Activated CD4-positive, alpha-beta T cell treated with anti-CD3 and anti-CD28 coated beads, Interleukin-2, amount 50 U/mL, for 24 hours (primary cell): ENCODE measurements around the gene KATNB1.
"Not testable (repeated sequence)": the region's sequence is repeated elsewhere in the genome, so short reads cannot be mapped to it uniquely, and the experiment has no call there.

ENCODE experiments used
- DNase-seq, 2 donors: peaks; one replicate each; pipeline ENCODE4 v3.0.0-alpha.2; 2020; ENCODE audit warnings: low read depth in 1 of 2, low spot score in 1 of 2

The KATNB1 gene

DNA sequence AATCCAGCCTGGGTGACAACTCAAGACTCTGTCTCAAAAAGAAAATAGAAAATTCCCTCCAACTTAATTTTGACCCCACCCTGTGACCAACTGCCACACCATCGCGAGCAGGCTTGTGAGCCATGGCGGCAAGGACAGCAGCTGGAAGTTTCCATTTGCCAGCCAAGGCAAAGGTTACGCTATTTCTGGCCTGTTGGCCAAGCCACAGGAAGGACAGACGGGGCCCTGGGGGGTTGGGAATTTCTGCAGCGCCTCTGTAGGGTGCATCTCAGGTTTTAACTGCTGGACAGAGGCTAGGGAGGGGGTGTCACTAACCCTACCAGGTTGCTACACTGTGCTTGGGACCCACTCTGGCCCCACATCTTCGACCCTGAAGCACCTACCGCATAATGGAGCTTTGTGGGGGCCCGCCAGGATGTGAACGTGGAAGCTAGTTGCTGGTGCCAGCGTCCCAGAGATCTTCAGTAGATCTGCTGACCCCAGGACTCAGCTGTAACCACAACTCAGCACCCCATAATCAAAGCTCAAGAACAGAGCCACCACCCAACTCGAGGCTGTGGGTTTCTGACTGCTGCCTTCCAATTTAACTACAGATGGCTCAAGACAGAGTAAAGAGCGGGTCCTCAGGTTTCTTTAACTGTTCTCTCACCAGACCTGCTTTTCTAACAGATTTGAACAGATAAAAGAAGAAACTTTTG lies 55.8 kb downstream of the KATNB1 start:
- DNase-seq: no peak

DNA sequence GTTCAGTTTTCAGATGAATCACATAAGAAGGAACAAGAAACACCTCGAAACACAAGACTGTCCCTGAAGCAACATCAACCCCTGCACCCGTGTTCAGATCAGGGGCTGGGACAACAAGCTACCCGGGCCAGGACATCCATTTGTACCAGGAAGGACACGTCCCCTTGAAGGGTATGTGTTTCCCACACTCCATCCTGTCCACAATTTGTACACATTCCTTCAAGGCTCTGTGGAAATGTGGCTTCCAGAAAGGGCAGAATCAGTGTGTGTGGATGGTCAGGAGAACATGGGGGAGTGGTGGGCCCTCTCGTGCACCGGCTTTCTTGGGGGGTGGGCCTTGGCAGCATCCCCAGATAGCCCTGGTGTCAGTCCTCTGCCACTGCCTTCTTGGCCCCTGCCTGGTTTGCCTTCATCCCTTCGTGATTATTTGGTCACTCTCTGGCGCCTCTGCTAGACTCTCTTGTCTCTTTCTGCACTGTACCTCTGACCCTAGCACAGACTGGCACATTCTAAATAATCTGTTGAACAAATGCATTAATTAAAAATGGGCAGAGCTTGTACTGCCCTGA lies 56.4 kb downstream of the KATNB1 start:
- no peak for DNase-seq

DNA sequence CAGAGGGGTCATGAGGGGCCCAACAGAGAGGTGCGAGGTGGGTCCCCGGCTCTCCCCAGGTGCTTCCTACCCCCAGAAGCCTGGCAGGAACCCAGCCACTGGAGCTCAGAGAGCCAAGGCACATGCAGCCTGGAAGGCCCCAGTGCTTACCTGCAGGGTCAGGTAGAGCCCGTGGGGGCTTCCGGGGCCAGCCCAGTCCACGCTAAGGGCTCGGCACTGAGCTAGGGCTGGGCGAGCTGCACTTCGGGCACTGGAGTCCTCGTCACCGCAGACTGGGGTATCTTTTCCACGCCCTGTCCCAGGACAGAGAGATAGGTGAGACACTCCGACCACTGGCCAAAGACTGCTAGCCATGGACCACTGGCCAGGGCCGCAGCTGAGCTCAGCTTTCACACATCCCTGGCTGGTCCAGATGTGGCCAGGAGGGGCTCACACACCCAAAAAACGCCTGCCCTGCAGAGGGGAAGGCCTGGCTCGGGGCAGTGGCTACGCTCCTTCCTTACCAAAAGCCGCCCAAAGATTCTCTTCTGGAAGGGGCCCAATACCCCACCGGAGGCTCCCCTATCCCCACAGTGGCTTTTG lies 59.4 kb downstream of the KATNB1 start:
- no peak for DNase-seq

DNA sequence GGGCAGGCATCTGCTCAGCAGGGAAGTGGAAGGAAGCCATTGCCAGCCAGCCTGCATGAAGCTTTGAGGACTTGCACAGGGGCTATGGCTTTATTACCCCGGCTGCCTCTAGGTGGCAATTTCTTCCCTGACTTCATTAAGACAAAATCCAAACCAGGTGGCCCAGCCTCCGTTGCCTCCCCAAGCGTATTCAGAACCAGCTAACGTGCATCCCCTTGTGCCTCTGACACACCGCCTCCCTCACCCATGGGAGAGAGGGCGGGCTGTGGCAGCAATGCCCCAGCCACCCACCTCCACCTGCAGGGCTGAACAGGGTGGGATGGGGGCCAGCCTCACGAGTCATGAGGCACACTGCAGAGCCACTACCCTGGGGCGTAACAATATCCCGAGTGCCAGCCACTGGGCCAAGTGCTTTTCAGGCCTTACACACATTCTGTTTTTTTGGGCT lies 59.9 kb downstream of the KATNB1 start:
- no peak for DNase-seq

DNA sequence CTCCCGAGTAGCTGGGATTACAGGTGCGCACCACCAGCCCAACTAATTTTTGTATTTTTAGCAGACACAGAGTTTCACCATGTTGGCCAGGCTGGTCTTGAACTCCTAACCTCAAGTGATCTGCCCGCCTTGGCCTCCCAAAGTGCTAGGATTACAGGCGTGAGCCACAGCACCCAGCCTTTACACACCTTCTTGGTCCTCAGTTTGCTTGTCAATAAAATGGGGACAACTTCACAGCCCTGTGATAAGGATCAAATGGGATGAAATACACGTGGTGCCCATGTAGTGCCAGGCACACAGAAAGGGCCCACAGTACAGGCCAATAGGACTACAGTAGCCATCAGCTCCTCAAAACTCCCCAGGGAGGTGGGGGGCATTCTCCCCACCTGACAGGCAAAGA lies 60.4 kb downstream of the KATNB1 start:
- DNase-seq: not testable (repeated sequence)

DNA sequence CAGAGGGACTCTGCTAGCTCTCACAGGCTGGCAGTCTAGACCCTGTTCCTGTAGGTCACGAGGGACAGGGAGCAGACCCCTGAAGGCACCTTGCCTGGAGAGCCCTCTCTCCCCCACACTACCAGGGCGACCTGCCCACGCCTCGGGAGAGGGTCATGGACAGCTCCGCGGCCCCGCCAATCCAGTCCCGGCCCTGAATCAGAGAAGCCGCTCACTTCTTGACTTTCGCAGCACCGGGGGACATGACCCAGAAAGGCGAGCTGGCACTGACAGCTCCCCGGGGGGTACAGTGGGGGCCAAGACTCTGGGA lies 61.6 kb downstream of the KATNB1 start:
- no peak for DNase-seq

DNA sequence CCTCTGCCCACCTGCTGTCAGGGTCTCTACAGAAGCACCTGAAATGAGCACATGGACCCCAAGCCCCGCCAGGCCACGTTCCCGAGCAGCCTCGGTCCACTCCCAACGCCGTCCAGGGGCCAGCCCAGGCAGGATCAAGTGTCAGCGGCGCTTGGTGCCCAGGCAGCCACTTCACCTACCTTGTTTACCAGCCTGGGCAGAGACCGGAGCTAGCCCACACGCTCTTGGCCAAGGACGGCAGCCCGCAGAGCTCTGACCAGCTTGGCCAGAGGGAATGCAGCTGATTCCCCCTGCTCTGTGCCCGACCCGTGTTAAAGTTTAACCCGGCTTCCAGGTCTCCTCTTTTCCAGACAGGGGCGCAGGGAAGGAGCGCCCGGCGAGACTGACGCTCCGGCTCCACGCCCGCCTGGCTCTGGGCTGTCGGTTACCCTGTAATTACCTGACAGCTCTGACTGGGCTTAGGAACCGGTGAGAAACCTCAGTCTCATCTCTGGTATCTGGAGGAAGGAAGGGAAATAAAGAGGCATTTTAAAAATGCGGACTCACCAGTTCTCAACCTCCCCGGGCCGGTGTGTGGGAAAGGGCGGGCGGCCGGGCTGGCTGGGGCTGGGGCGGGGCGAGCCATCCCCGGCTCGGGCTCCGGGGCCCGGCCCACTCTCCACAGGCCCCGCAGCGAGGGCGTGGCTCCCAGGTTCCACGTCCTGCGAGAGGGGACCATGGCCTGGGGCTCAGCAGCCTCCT lies 62.1 kb downstream of the KATNB1 start:
- DNase-seq: no peak

DNA sequence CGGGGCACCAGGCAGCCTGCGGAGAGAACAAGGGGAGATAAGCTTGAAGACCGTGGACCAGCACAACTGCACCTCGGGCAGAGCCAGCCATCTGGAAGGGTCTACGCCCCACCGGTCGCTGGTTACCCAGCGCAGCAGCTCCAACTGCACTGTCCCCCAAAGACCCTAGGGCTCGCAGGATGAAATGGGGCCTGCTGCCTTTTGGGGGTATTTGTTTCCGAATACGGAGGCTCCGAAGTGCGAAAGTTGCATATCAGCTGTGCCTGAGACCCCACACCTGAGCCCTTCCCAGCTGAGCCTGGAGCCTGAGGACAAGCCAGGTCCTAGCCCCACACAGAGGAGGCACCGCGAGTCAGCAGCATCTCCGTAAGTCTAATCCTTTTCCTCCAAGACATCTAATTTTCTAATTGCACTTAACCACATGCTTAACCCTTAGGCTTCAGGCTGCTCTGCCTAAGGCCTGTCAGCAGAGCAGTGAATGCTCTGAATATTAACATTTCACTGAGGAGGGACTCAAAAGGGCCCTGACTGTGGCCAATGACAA lies 62.8 kb downstream of the KATNB1 start:
- DNase-seq: no peak

DNA sequence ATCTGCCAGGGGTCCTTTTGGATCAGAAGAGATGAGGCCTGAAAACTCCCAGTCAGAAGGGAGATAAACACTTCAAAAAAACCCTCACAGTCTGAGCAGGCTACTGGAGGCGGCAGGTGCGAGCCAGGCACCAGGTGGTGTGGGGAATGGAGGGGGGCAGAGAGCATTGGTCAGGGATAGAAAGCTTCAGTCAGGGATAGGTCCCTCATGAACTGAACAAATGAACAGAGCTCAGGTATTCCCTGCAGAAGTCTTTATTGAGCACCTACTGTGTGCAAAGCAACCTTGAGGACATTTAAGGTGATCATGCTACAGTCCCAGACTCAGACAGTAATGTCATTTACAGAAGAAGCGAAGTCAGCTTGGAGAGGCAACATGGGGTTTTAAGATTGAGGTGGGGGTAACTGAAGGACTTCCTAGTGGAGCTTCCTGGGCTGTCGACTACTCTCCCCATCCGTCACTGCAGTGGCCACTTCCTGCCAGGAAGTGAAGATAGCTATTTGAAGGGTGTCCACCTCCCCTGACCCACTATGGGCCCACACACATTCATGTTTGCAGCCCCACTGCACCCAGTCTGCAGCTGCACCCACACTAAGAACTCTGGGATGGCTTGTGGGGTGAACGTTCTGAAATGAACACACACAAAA lies 63.5 kb downstream of the KATNB1 start:
- no peak for DNase-seq

DNA sequence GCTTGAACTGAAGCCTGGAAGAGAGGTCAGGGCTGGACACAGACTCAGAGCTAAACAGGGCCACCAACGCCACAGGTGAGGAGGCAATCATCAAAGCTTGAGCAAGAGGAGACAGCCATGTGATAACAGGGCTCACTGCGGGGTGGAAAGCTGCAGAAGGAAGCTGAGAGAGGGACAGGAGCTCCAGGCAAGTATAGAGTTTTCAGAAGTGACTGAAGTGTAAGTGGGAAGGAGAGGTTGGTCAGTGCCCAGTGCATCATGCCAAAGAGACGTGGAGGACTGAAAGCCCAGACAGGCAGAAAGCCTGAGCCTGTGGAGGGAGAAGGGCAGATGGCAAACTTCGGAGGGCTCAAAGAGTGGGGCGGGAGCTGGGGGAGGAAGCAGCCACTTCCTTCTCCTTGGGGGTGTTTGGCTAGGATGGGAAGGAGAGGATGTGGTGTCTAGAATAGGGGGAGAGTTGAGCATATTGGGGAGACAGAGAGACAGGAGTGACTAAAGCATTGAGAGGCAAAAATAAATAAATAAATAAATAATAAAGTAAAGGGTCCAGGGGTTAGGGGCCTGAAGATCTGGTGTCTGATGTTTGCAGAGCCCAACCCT lies 64.1 kb downstream of the KATNB1 start:
- DNase-seq: no peak

DNA sequence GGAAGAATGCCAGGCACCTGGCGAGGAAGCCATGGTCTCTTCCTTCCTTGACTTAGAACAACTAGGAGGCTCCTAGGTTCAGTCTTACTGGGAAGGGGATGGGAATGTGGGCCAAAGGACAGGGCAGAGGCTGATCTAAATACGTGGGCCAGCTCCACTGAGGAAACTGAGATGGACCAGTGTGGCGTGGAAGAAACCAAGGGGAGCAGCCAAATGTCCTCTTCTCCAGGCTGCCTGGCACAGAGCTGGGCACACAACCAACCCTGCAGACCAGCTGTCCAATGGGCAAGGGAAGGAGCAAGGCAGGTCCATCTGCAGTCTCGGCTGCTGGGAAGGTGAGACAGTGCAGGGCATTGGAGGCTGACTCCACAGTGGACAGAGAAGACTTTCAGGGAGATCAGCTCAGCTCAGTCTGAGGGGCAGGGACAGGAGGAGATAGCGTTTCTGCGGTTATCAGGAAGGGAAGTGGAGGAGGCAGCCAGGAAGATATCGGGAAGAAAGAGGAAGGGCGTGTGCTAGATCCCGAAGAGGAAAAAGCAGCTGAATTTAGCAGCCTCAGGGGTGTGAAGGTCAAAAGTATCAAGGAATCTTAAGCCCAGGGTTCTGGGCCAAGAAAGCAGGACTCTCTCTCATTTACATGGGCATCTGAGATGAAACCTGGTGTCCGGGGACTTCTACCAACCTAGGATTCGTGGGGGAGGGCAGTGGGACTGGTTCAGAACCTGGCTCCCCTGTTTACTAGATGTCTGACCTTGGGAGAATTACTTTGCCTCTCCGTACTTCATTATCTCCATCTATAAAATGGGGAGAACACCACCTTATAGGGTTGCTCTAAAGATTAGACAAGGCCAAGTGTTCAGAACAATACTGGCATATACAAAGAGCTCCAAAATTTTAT lies 64.9 kb downstream of the KATNB1 start:
- DNase-seq: no peak

DNA sequence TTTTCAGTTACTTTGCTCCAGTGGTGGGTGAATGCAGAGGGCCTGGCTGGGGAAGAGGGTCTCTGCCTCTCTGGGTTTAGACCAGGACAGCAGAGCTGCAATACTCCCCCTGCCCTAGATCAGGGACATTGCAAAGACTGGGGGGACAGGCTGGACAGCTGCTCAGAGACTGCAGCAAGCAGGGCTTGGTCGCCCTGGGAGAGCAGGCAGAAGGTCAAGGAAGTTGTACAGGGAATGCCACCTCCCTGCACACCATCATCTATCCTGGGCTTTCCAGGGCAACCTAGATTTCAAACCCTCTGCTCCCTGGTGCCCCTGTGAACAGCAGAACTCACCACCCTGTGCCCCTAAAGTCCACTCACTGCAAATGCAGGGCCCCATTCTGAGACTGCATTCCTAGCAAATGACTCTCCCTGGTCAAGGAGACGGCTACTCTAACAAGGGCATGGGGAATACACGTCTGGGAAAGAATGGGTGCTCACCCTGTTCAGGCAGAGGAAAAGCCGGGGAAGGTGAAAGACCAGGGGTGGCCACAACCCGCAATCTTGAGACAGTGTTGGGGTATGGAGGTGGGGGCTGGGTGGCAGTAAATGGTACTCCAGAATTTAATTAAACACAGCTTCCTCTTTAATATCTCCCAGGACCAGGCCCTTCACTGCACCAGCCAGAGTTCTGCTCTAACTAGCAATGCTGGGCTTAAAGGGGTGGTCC lies 65.7 kb downstream of the KATNB1 start:
- no peak for DNase-seq

DNA sequence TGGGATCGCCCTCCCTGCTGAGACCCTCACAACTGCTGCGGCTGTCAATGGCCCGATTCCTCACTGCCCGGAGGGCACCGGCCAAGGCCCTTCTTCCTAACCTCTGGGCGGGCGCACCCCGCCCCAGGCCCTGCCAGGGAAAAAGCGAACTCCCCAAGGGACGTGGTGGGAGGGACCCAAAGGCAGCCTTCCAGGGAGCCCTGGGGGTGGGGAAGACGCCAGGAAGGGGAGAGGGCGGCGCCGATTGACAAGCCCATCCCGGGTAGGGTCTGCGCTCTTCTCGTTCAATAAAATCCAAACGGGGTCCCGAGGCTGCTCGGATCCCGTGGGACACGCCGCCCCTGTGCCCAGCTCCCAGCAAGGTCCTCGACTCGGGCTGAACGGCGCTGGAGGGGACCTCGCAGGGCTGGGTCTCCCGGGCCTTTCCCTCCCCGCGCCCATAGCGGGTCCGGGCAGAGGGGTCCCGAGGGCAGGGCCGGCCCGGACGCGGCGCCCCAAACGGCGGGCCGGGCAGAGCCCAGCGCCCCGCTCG lies 66.3 kb downstream of the KATNB1 start:
- no peak for DNase-seq

DNA sequence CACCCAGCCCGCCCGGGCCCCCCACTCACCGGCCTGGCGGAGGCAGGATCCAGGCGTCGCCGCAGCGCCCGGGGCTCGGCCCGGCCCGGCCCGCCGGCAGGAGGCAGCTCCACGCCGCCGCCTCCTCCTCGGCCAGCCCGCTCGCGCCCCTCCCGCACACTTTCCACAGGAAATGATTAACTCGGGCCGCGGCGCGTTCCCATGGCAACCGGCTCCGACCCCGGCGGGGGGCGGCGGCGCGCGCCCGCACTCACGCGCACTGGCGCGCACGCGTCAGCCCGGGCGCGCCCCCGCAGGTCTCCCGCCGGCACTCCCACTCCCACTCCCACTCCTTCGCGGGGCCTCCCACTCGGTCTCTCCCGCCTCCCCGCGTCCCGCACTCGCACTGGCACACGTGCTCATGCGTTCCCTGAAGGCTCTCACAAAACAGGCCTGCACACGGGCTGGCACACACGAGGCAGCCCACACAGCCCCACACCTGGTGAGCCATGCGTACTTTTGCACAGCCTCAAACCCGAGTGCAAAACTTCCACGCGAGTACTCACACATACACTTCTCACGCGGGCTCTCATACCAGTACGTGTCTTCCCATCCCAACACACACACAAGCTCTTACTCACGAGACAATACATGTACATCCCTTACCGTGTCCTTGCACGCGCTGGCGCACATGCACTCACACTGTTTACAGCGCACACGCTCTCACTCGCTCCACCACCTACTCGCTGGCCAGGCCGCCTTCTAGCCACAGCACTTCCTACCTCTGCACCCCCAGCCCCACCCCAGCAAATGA lies 67.0 kb downstream of the KATNB1 start, which contains the start of gene KIFC3:
Gene KIFC3, minus strand, starts transcription at position 151 of the 793 bp plus-strand sequence. CDS start 4,248 bp downstream, outside the sequence.
- peak; percentile 30 to 51 for DNase-seq

DNA sequence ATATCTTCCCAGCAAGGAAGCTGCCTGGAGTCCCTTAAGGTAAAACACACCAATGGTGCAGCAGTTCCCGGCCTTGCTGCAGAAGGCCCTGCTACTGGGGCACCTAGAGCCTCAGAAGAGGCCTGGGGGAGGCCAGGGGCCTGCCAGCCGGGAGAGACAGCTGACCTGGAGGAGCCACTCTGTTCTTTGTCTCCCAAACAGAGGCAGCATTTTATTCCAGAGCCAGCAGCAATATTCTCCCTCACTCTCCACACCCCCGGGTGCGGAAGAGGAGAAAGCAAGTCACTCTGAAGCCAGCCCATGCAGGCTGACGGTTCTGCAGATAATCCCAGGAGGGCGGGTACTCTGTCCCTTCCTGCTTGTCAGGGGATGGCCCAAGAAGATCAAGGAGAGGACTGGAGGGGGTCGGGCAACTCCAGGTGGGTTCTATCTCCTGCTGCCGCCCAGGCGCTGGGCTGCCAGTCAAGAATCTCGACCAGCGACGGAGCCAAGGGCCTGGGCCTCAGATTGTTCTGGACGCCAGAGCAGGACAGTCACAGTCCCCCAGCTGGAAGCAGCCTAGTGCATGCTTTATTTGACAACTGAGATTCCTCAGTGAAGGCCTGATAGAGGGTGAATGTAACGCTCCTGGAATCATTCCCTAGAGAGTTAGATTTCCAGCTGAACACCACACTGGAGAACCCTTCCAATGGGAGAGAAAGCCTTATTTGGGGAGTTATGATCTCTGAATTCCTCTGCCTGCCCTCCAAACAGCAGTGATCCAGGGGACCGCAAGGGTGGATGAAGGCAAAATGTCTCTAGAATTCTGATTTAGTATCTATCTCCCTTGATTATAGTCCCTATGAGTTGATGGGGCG lies 67.8 kb downstream of the KATNB1 start:
- DNase-seq: no peak

DNA sequence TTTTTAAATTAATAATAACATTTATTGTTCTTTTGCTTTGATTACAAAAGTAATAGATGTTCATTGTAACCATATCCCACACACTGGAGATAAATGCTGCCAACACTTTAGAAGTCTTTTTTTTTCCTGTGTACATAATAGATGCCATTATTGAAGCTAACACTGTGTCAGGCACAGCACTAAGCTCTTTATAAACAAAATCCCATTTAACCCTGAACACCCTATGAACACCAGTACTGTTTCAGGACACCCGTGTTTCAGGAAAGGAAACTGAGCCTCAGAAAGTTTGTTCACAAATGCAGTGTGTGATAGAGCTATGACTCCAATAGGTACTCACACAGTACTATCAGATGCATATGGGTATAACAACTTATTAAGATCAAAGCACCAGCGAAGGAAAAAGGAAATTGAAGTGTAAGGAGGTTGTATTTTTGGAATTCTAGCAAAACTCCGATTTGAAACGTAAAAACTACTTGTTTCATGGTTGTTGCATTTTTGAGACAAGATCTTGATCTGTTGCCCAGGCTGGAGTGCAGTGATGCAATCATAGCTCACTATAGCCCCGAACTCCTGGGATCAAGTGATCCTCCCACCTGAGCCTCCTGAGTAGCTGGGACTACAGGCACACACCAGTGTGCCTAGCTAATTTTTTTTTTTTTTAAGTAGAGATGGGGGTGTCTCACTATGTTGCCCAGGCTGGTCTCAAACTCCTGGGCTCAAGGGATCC lies 68.7 kb downstream of the KATNB1 start:
- no peak for DNase-seq

DNA sequence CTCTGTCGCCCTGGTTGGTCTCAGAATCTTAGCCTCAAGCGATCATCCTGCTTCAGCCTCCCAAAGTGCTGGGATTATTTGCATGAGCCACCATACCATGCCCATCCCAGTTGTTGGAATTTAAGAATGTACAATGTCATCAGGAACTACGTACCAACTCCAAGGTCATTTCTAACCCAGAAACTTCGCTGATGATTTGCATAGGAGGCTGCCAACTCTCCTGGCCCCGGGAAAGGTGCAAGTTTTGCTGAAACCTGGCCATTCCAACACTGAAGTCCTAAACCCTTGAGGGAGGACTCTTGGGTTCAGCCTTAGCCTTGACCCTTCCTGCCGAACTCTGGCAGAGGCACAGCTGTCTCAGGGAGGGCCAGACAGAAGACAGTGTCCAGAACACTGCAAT lies 69.6 kb downstream of the KATNB1 start:
- no peak for DNase-seq
